GM12891 (cell line): ENCODE results near the gene NUMA1.

ENCODE experiments used
- PAX5 ChIP-seq: IDR thresholded peaks from 2 replicates; pipeline ENCODE4 v1.6.1; 2011; ENCODE audit warnings: low read length, moderate library complexity, mild to moderate bottlenecking; ENCODE audit not compliant: insufficient read depth, severe bottlenecking
- POLR2A ChIP-seq: IDR thresholded peaks from 2 replicates; pipeline ENCODE4 v1.6.1; 2011; ENCODE audit warnings: low read depth, low read length, control low read depth
- POLR2AphosphoS5 ChIP-seq: IDR thresholded peaks from 2 replicates; pipeline ENCODE4 v1.6.1; 2011; ENCODE audit warnings: low read depth, low read length, control low read depth
- POU2F2 ChIP-seq: IDR thresholded peaks from 2 replicates; pipeline ENCODE4 v1.6.1; 2011; ENCODE audit warnings: low read depth, mild to moderate bottlenecking, control low read depth, low read length, moderate library complexity

GRCh38 chr11:72000202-72000867, 80.0 kb downstream of the NUMA1 start:
- TF ChIP-seq POLR2A (no peak), POLR2AphosphoS5 (no peak), POU2F2 (no peak), PAX5 (no peak)
